ENCODE results near the gene SCRT2. TPM values are rescaled to one million over a fixed set of nuclear protein-coding genes. Genes with fewer than 3 reads are reported as not detected.
A peak's percentile ranks its signal among the peaks of the same experiment; 100 is the strongest.

SCRT2 gene
- total RNA-seq, 1 experiment from 2014 or later, result not detected

DNA sequence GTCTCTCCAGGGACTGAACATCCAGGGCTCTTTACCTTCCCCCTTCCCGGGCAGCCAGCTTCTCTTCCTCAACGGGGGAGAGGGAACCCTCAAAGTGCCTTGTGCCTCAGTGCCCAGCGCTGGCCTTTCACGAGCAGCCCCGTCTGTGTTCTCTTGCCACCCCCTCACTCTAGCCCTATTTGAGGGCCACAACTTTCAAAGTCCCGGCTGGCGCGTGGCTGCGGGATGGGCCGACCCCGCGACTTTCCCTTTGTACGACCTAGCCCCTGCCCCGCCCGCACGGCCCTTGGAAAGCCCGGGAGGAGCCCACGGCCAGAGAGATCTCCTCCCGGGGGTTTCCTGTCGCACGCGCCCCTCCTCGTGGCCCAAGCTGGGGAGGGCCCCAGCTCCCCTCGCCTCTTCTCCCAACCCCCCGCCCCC, 559 bp downstream of the SCRT2 start:
- H4K91ac ChIP-seq (ENCODE audit: insufficient read length, low read depth, low read length), result no peak overlapping the region
- no peak overlapping the region for H2BK15ac ChIP-seq (ENCODE audit: low read depth, low read length)
- no peaks in the 10 kb centered on the region for H3K9me3 ChIP-seq (ENCODE audit: control insufficient read depth, low read depth, low read length)
- no peaks in the 10 kb centered on the region for H3K79me1 ChIP-seq (ENCODE audit: insufficient read depth, low read depth, low read length, poor library complexity, severe bottlenecking)
- H3T11ph ChIP-seq (ENCODE audit: low read length), result no peak overlapping the region
- H3K4me3 Mint-ChIP-seq, result peak overlapping the region in 1 of 2 experiments; percentile 69; a peak in 4 of 5 replicates
- H3K4ac ChIP-seq (ENCODE audit: low read depth, low read length), result no peak overlapping the region
- no peak overlapping the region for H4K8ac ChIP-seq (replicated peaks; ENCODE audit: insufficient read length, low read depth, low read length)
- no peak overlapping the region for H2BK5ac ChIP-seq (ENCODE audit: insufficient read length, low read length)
- peaks cover 17 to 41% of the 10 kb centered on the region in 2 experiments for H3K4me1 Mint-ChIP-seq
- no peak overlapping the region for H2BK20ac ChIP-seq (ENCODE audit: low read depth, low read length, poor library complexity, severe bottlenecking)
- H3K36me3 Mint-ChIP-seq (ENCODE audit: insufficient read depth in 1 of 3, low read depth in 3 of 3), result no peaks in the 10 kb centered on the region; a peak in 1 of 7 replicates
- H3K79me2 ChIP-seq (ENCODE audit: insufficient read depth, low read length), result no peaks in the 10 kb centered on the region
- H3K9ac ChIP-seq (ENCODE audit: extremely low read depth, insufficient read length, low read length), result no peak overlapping the region
- no peaks in the 10 kb centered on the region for H3K4me1 ChIP-seq (ENCODE audit: insufficient read depth, low read length)
- no peak overlapping the region for H3K18ac ChIP-seq (ENCODE audit: insufficient read length, low read depth, low read length)
- H3K27me3 ChIP-seq (ENCODE audit: insufficient read depth, low read length), result peaks cover 5% of the 10 kb centered on the region
- H3K27me3 Mint-ChIP-seq (ENCODE audit: low read depth), result peaks cover 73% of the 10 kb centered on the region
- H2BK12ac ChIP-seq (ENCODE audit: insufficient read length, low read depth, low read length), result no peak overlapping the region
- H3K27ac ChIP-seq (ENCODE audit: insufficient read length, low read depth, low read length), result no peak overlapping the region
- no peak overlapping the region for H2AFZ ChIP-seq (ENCODE audit: low read length)
- no peak overlapping the region for H3K27ac Mint-ChIP-seq
- H4K20me1 ChIP-seq (ENCODE audit: control insufficient read depth, insufficient read depth, insufficient read length), result no peaks in the 10 kb centered on the region
- H3K4me2 ChIP-seq (ENCODE audit: insufficient read depth, insufficient read length, low read length), result peak overlapping the region; percentile 98
- H3K14ac ChIP-seq (ENCODE audit: insufficient read depth, low read length), result no peak overlapping the region; the same call in 1 of the 2 replicates
- H3K23ac ChIP-seq (ENCODE audit: insufficient read length, low read depth, low read length), result no peak overlapping the region
- TF ChIP-seq, protein P1, sequence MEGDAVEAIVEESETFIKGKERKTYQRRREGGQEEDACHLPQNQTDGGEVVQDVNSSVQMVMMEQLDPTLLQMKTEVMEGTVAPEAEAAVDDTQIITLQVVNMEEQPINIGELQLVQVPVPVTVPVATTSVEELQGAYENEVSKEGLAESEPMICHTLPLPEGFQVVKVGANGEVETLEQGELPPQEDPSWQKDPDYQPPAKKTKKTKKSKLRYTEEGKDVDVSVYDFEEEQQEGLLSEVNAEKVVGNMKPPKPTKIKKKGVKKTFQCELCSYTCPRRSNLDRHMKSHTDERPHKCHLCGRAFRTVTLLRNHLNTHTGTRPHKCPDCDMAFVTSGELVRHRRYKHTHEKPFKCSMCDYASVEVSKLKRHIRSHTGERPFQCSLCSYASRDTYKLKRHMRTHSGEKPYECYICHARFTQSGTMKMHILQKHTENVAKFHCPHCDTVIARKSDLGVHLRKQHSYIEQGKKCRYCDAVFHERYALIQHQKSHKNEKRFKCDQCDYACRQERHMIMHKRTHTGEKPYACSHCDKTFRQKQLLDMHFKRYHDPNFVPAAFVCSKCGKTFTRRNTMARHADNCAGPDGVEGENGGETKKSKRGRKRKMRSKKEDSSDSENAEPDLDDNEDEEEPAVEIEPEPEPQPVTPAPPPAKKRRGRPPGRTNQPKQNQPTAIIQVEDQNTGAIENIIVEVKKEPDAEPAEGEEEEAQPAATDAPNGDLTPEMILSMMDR (conservative IDR thresholded peaks at IDR 0.05), result no peak
- DNase-seq, result no peak
- no peak overlapping the region for H2AK5ac ChIP-seq (ENCODE audit: insufficient read length, low read length)
- H3K9me3 Mint-ChIP-seq, result peaks cover 0 to 4% of the 10 kb centered on the region in 2 experiments; a peak in 1 of 5 replicates
- H3K23me2 ChIP-seq (ENCODE audit: insufficient read length, low read depth, low read length, poor library complexity, severe bottlenecking), result peaks cover 17% of the 10 kb centered on the region
- no peak overlapping the region for H4K5ac ChIP-seq (ENCODE audit: insufficient read length, low read depth, low read length)
- no peak overlapping the region for H2BK120ac ChIP-seq (ENCODE audit: low read depth, low read length, poor library complexity, severe bottlenecking)
- H3K56ac ChIP-seq (ENCODE audit: insufficient read length, low read depth, low read length), result no peak overlapping the region
- no CpG with 5 or more reads among the region's 25 CpGs for WGBS (ENCODE audit: extremely low coverage, insufficient read length, low lambda C conversion rate)

Measured in H9 (cell line).